GM18951 (cell line): ENCODE results near the gene PRKCA.

Experiments
- POLR2A ChIP-seq: IDR thresholded peaks from 4 replicates; pipeline ENCODE4 v1.6.1; 2011; ENCODE audit warnings: mild to moderate bottlenecking; ENCODE audit not compliant: insufficient read length, insufficient read depth; ENCODE audit errors: extremely low read depth
- in situ Hi-C: fragments of 300-500 bp; cut with MboI; formaldehyde crosslinking; loops from one replicate; pipeline ENCODE4 v1.12.0; 2022; ENCODE audit warnings: low sequenced_read_pairs, mixed read lengths, inconsistent platforms; ENCODE audit not compliant: unreplicated experiment

Gene PRKCA

GRCh38 chr17:66665194-66665593 lies 362.8 kb downstream of the PRKCA start:
- in situ Hi-C loops, result no loop called here
- TF ChIP-seq POLR2A, result no peak

GRCh38 chr17:66667090-66667489 lies 364.7 kb downstream of the PRKCA start:
- in situ Hi-C loops, result no loop called here
- TF ChIP-seq POLR2A, result no peak

DNA sequence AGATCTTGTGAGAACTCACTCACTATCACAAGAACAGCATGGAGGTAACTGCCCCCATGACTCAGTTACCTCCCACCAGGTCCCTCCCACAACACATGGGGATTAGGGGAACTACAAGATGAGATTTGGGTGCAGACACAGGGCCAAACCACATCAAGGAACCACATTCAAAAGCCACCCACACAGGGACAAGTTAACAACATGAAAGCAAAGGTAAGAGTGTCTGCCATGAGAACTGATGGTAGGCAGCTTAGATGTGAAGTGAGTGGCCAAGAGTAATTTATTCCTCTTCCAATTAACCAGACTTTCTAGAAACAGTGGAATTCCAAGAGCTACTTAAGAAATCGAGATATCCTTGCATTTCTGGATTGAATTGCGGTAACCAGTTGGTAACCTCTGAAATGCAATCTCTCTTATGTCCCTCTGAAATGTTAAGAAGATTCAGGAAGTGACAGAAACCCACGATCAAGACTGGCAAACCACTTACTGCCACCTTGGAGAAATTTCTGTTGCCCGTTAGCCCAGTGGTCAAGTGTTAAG lies 365.1 kb downstream of the PRKCA start:
- in situ Hi-C loops, result no loop called here

GRCh38 chr17:66670206-66670605 lies 367.8 kb downstream of the PRKCA start:
- in situ Hi-C loops, result no loop called here
- no peak for TF ChIP-seq POLR2A

More for the DNA sequence above, 365.1 kb downstream of the PRKCA start:
- TF ChIP-seq POLR2A, result no peak

DNA sequence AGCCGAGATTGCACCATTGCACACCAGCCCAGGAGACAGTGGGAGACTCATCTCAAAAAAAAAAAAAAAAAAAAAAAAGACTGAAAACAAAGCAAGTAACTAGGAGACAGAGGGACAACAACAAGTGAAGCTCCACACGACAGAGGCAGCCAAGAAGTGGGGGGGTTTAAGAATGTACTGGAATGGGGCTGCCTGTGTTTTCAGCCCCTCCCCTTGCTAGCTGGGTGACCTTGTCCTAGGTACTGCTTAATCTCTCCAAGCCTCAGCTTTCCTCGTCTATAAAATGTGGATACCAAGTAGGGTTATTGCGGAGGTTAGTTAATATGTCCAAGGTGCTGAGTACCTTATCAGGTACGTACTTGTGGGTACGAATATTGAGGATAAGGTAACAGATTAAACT lies 368.7 kb downstream of the PRKCA start:
- in situ Hi-C loops, result no loop called here
- TF ChIP-seq POLR2A, result no peak

GRCh38 chr17:66673668-66674276 lies 371.4 kb downstream of the PRKCA start:
- in situ Hi-C loops, result no loop called here
- no peak for TF ChIP-seq POLR2A

- in situ Hi-C loops, result no loop called here
- TF ChIP-seq POLR2A, result no peak
Measured at GRCh38 chr17:66675273-66675990, 373.0 kb downstream of the PRKCA start.

DNA sequence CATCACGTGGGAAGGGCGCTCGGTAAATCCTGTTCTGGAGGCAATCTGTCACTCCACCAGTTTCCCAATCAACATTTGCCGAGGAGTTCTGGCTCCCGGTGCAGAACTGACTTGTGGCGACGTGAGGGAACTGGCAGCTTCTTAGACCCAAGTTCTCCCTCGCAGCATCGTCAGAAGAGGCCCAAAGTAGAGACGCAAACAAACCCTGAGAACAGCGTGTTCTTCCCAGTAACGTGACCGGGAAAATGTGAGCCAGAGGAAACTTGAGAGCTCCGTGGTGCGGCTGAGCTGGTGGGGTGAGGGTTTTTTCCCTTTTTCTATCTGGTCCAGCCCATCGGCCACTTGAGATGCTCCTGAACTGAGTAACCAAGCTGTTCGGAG lies 373.6 kb downstream of the PRKCA start:
- in situ Hi-C loops, result no loop called here
- TF ChIP-seq POLR2A, result no peak

DNA sequence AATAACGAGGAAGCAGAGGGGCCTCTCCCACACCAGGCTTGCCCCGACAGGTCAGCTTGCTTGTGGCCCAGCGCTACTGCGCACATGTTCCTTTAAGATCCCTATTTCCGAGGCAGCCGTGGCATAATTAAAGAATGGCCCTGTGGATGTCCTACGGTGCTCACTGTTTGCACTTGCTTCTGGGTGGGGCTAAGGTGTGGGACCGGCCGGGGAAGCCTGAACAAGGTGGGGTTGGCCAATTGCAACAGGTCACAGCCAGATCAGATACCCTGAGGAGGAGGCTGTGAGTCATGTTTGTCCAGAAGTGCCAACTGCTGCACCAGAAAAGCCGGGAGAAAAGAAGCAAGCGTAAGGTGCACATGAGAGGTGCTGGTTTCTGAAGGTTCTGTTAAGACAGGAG lies 374.0 kb downstream of the PRKCA start:
- TF ChIP-seq POLR2A, result no peak
- in situ Hi-C loops, result no loop called here

GRCh38 chr17:66677201-66677981 lies 375.0 kb downstream of the PRKCA start:
- no peak for TF ChIP-seq POLR2A
- in situ Hi-C loops, result no loop called here

- in situ Hi-C loops, result no loop called here
- TF ChIP-seq POLR2A, result no peak
Measured at GRCh38 chr17:66678061-66678460, 375.6 kb downstream of the PRKCA start.

- in situ Hi-C loops, result no loop called here
- TF ChIP-seq POLR2A, result no peak
Measured at GRCh38 chr17:66678827-66679226, 376.4 kb downstream of the PRKCA start.
